Measurements from ENCODE around the gene RFX3.

The RFX3 gene

GRCh38 chr9:3281399-3281798, 244.4 kb downstream of the RFX3 start:
- peaks cover 0 to 9% (median 6%) of the 10 kb centered on the region in 4 experiments for H3K4me1 ChIP-seq (ENCODE audit: control extremely low read depth in 1 of 4, control insufficient read depth in 4 of 4, insufficient read depth in 4 of 4, low read length in 3 of 4)
- no peak overlapping the region for H3K27ac ChIP-seq (ENCODE audit: insufficient read depth in 1 of 2, low read depth in 1 of 2, low read length in 2 of 2, poor library complexity in 1 of 2, severe bottlenecking in 2 of 2)
- no peak overlapping the region for H3K4me3 ChIP-seq (ENCODE audit: control insufficient read depth in 1 of 7, extremely low read depth in 1 of 7, insufficient read depth in 4 of 7, low read depth in 2 of 7, low read length in 6 of 7)
- ChIA-PET CTCF (no interaction called here), POLR2A (no interaction called here)
- no peaks in the 10 kb centered on the region for H3K27me3 ChIP-seq (replicated peaks in 2 of 5; ENCODE audit: control insufficient read depth in 4 of 5, insufficient read depth in 5 of 5, low read length in 4 of 5)
- DNase-seq = no peak
- peaks cover 0 to 10% (median 1%) of the 10 kb centered on the region in 4 experiments for H3K36me3 ChIP-seq (ENCODE audit: control insufficient read depth in 4 of 4, insufficient read depth in 4 of 4, low read length in 3 of 4)
- no peaks in the 10 kb centered on the region for H3K9me3 ChIP-seq (ENCODE audit: control extremely low read depth in 1 of 5, control insufficient read depth in 4 of 5, insufficient read depth in 2 of 5, low read depth in 1 of 5, low read length in 4 of 5)

- Histone ChIP-seq H3K27ac (ENCODE audit: insufficient read depth in 1 of 2, low read depth in 1 of 2, low read length in 2 of 2, poor library complexity in 1 of 2, severe bottlenecking in 2 of 2) (no peak overlapping the region), H3K27me3 (replicated peaks in 2 of 5; ENCODE audit: control insufficient read depth in 4 of 5, insufficient read depth in 5 of 5, low read length in 4 of 5) (no peaks in the 10 kb centered on the region), H3K9me3 (ENCODE audit: control extremely low read depth in 1 of 5, control insufficient read depth in 4 of 5, insufficient read depth in 2 of 5, low read depth in 1 of 5, low read length in 4 of 5) (no peaks in the 10 kb centered on the region), H3K36me3 (ENCODE audit: control insufficient read depth in 4 of 4, insufficient read depth in 4 of 4, low read length in 3 of 4) (peaks cover 0 to 24% (median 2%) of the 10 kb centered on the region in 4 experiments), H3K4me3 (ENCODE audit: control insufficient read depth in 1 of 7, extremely low read depth in 1 of 7, insufficient read depth in 4 of 7, low read depth in 2 of 7, low read length in 6 of 7) (no peak overlapping the region), H3K4me1 (ENCODE audit: control extremely low read depth in 1 of 4, control insufficient read depth in 4 of 4, insufficient read depth in 4 of 4, low read length in 3 of 4) (peaks cover 0 to 9% (median 6%) of the 10 kb centered on the region in 4 experiments)
- DNase-seq = peak in 2 of 3 donors; percentile 42 to 51
- ChIA-PET POLR2A (no interaction called here), CTCF (no interaction called here)
- WGBS (ENCODE audit: insufficient coverage) = 83% methylated on average over 1 of the region's 2 CpGs
Observed at GRCh38 chr9:3277200-3277599, 248.6 kb downstream of the RFX3 start.

- Histone ChIP-seq H3K9me3 (ENCODE audit: control extremely low read depth in 1 of 5, control insufficient read depth in 4 of 5, insufficient read depth in 2 of 5, low read depth in 1 of 5, low read length in 4 of 5) (no peaks in the 10 kb centered on the region), H3K36me3 (ENCODE audit: control insufficient read depth in 4 of 4, insufficient read depth in 4 of 4, low read length in 3 of 4) (peaks cover 2 to 40% (median 4%) of the 10 kb centered on the region in 4 experiments), H3K27ac (ENCODE audit: insufficient read depth in 1 of 2, low read depth in 1 of 2, low read length in 2 of 2, poor library complexity in 1 of 2, severe bottlenecking in 2 of 2) (no peak overlapping the region), H3K4me3 (ENCODE audit: control insufficient read depth in 1 of 7, extremely low read depth in 1 of 7, insufficient read depth in 4 of 7, low read depth in 2 of 7, low read length in 6 of 7) (no peak overlapping the region), H3K27me3 (replicated peaks in 2 of 5; ENCODE audit: control insufficient read depth in 4 of 5, insufficient read depth in 5 of 5, low read length in 4 of 5) (no peaks in the 10 kb centered on the region), H3K4me1 (ENCODE audit: control extremely low read depth in 1 of 4, control insufficient read depth in 4 of 4, insufficient read depth in 4 of 4, low read length in 3 of 4) (no peaks in the 10 kb centered on the region)
- POLR2A ChIA-PET = no interaction called here
- WGBS (ENCODE audit: insufficient coverage) = no CpG with 5 or more reads among the region's 2 CpGs
- CTCF ChIA-PET = no interaction called here
- no peak for DNase-seq
Observed at GRCh38 chr9:3271581-3271980, 254.2 kb downstream of the RFX3 start.

GRCh38 chr9:3271157-3271556, 254.6 kb downstream of the RFX3 start:
- Histone ChIP-seq H3K9me3 (ENCODE audit: control extremely low read depth in 1 of 5, control insufficient read depth in 4 of 5, insufficient read depth in 2 of 5, low read depth in 1 of 5, low read length in 4 of 5) (no peaks in the 10 kb centered on the region), H3K4me3 (ENCODE audit: control insufficient read depth in 1 of 7, extremely low read depth in 1 of 7, insufficient read depth in 4 of 7, low read depth in 2 of 7, low read length in 6 of 7) (no peak overlapping the region), H3K36me3 (ENCODE audit: control insufficient read depth in 4 of 4, insufficient read depth in 4 of 4, low read length in 3 of 4) (peaks cover 2 to 41% (median 4%) of the 10 kb centered on the region in 4 experiments), H3K4me1 (ENCODE audit: control extremely low read depth in 1 of 4, control insufficient read depth in 4 of 4, insufficient read depth in 4 of 4, low read length in 3 of 4) (no peaks in the 10 kb centered on the region), H3K27me3 (replicated peaks in 2 of 5; ENCODE audit: control insufficient read depth in 4 of 5, insufficient read depth in 5 of 5, low read length in 4 of 5) (no peaks in the 10 kb centered on the region), H3K27ac (ENCODE audit: insufficient read depth in 1 of 2, low read depth in 1 of 2, low read length in 2 of 2, poor library complexity in 1 of 2, severe bottlenecking in 2 of 2) (no peak overlapping the region)
- no peak for DNase-seq
- POLR2A ChIA-PET = no interaction called here
- CTCF ChIA-PET = no interaction called here
- WGBS (ENCODE audit: insufficient coverage) = no CpG with 5 or more reads among the region's 1 CpG

- CTCF ChIA-PET = no interaction called here
- no peak for DNase-seq
- Histone ChIP-seq H3K4me3 (ENCODE audit: control insufficient read depth in 1 of 7, extremely low read depth in 1 of 7, insufficient read depth in 4 of 7, low read depth in 2 of 7, low read length in 6 of 7) (no peak overlapping the region), H3K4me1 (ENCODE audit: control extremely low read depth in 1 of 4, control insufficient read depth in 4 of 4, insufficient read depth in 4 of 4, low read length in 3 of 4) (no peaks in the 10 kb centered on the region), H3K36me3 (ENCODE audit: control insufficient read depth in 4 of 4, insufficient read depth in 4 of 4, low read length in 3 of 4) (peaks cover 4 to 33% (median 5%) of the 10 kb centered on the region in 4 experiments), H3K9me3 (ENCODE audit: control extremely low read depth in 1 of 5, control insufficient read depth in 4 of 5, insufficient read depth in 2 of 5, low read depth in 1 of 5, low read length in 4 of 5) (no peaks in the 10 kb centered on the region), H3K27ac (ENCODE audit: insufficient read depth in 1 of 2, low read depth in 1 of 2, low read length in 2 of 2, poor library complexity in 1 of 2, severe bottlenecking in 2 of 2) (no peak overlapping the region), H3K27me3 (replicated peaks in 2 of 5; ENCODE audit: control insufficient read depth in 4 of 5, insufficient read depth in 5 of 5, low read length in 4 of 5) (no peaks in the 10 kb centered on the region)
- POLR2A ChIA-PET = no interaction called here
- no CpG with 5 or more reads among the region's 1 CpG for WGBS (ENCODE audit: insufficient coverage)
Observed at GRCh38 chr9:3268223-3268622, 257.6 kb downstream of the RFX3 start.

- Histone ChIP-seq H3K27me3 (replicated peaks in 2 of 5; ENCODE audit: control insufficient read depth in 4 of 5, insufficient read depth in 5 of 5, low read length in 4 of 5) (no peaks in the 10 kb centered on the region), H3K4me3 (ENCODE audit: control insufficient read depth in 1 of 7, extremely low read depth in 1 of 7, insufficient read depth in 4 of 7, low read depth in 2 of 7, low read length in 6 of 7) (no peak overlapping the region), H3K27ac (ENCODE audit: insufficient read depth in 1 of 2, low read depth in 1 of 2, low read length in 2 of 2, poor library complexity in 1 of 2, severe bottlenecking in 2 of 2) (no peak overlapping the region), H3K9me3 (ENCODE audit: control extremely low read depth in 1 of 5, control insufficient read depth in 4 of 5, insufficient read depth in 2 of 5, low read depth in 1 of 5, low read length in 4 of 5) (no peaks in the 10 kb centered on the region), H3K36me3 (ENCODE audit: control insufficient read depth in 4 of 4, insufficient read depth in 4 of 4, low read length in 3 of 4) (peaks cover 3 to 26% (median 7%) of the 10 kb centered on the region in 4 experiments), H3K4me1 (ENCODE audit: control extremely low read depth in 1 of 4, control insufficient read depth in 4 of 4, insufficient read depth in 4 of 4, low read length in 3 of 4) (no peaks in the 10 kb centered on the region)
- 92% methylated on average over 2 of the region's 3 CpGs for WGBS (ENCODE audit: insufficient coverage)
- CTCF ChIA-PET = interaction anchor here (0.6 kb wide), 1 partner anchor 1348 kb away, joined by 3 read pairs; no protein-coding TSS in a partner anchor
- no peak for DNase-seq
- POLR2A ChIA-PET = no interaction called here
Observed at GRCh38 chr9:3263698-3264097, 262.1 kb downstream of the RFX3 start.

- H3K4me3 ChIP-seq (ENCODE audit: control insufficient read depth in 1 of 7, extremely low read depth in 1 of 7, insufficient read depth in 4 of 7, low read depth in 2 of 7, low read length in 6 of 7) = no peak overlapping the region
- peaks cover 3 to 26% (median 7%) of the 10 kb centered on the region in 4 experiments for H3K36me3 ChIP-seq (ENCODE audit: control insufficient read depth in 4 of 4, insufficient read depth in 4 of 4, low read length in 3 of 4)
- H3K27me3 ChIP-seq (replicated peaks in 2 of 5; ENCODE audit: control insufficient read depth in 4 of 5, insufficient read depth in 5 of 5, low read length in 4 of 5) = no peaks in the 10 kb centered on the region
- WGBS (ENCODE audit: insufficient coverage) = 100% methylated on average over 5 of the region's 10 CpGs
- H3K9me3 ChIP-seq (ENCODE audit: control extremely low read depth in 1 of 5, control insufficient read depth in 4 of 5, insufficient read depth in 2 of 5, low read depth in 1 of 5, low read length in 4 of 5) = no peaks in the 10 kb centered on the region
- ChIA-PET CTCF (no interaction called here), POLR2A (no interaction called here)
- DNase-seq = no peak
- no peak overlapping the region for H3K27ac ChIP-seq (ENCODE audit: insufficient read depth in 1 of 2, low read depth in 1 of 2, low read length in 2 of 2, poor library complexity in 1 of 2, severe bottlenecking in 2 of 2)
- no peaks in the 10 kb centered on the region for H3K4me1 ChIP-seq (ENCODE audit: control extremely low read depth in 1 of 4, control insufficient read depth in 4 of 4, insufficient read depth in 4 of 4, low read length in 3 of 4)
Observed at GRCh38 chr9:3262826-3263529, 262.8 kb downstream of the RFX3 start.

All from common myeloid progenitor, CD34-positive (primary cell).